Colonic mucosa (tissue), 4 donors: ENCODE measurements around the gene PCGF2. TPM values are rescaled to one million over a fixed set of nuclear protein-coding genes. Genes with fewer than 3 reads are reported as not detected.

ENCODE experiments used
- DNase-seq: peaks from one replicate; pipeline ENCODE4 v3.0.0-alpha.2; 2020
- H3K27ac ChIP-seq: fragments of 200-600 bp; one replicate; pipeline ENCODE4 v1.8.0; 2021
- H3K27me3 ChIP-seq: fragments of 200-600 bp; one replicate; pipeline ENCODE4 v1.8.0; 2021
- H3K36me3 ChIP-seq: fragments of 200-600 bp; one replicate; pipeline ENCODE4 v1.8.0; 2021
- H3K4me1 ChIP-seq: fragments of 200-600 bp; one replicate; pipeline ENCODE4 v1.8.0; 2021; ENCODE audit warnings: mild to moderate bottlenecking
- H3K4me3 ChIP-seq: fragments of 200-600 bp; one replicate; pipeline ENCODE4 v1.8.0; 2021
- H3K9ac ChIP-seq, 2 donors: one replicate each; pipeline ENCODE4 v1.7.0; 2013; ENCODE audit warnings: control low read depth in 2 of 2, low read depth in 2 of 2, low read length in 2 of 2
- H3K9me3 ChIP-seq: fragments of 200-600 bp; one replicate; pipeline ENCODE4 v1.8.0; 2021
- intact Hi-C: fragments of 100-400 bp; cut with DNase I; formaldehyde crosslinking; loops from one replicate; pipeline ENCODE4 v1.14.1; 2022
- total RNA-seq, 2 donors: library from RNA; stranded (reverse); fragmentation: NEBNext Ultra II Directional in 1 of 2; extraction: Animal tissue kit (Norgen Biotek cat#: 25700) in 1 of 2; gene quantifications; one replicate each; pipeline ENCODE4 v1.2.1, GENCODE V29; 2021
- TF ChIP-seq, protein P1 (sequence below): fragments of 200-600 bp; IDR thresholded peaks from one replicate; pipeline ENCODE4 v1.8.0; 2022; ENCODE audit warnings: antibody characterized with exemption, mild to moderate bottlenecking
- donor health status: healthy.
- donor health status: DM: no; HTN: no; CAD: no.
- donor health status: DM: no; HTN: no; CAD: no.

Gene PCGF2
- total RNA-seq, 2 donors from 2014 or later, result 27.2 to 45.5 TPM

DNA sequence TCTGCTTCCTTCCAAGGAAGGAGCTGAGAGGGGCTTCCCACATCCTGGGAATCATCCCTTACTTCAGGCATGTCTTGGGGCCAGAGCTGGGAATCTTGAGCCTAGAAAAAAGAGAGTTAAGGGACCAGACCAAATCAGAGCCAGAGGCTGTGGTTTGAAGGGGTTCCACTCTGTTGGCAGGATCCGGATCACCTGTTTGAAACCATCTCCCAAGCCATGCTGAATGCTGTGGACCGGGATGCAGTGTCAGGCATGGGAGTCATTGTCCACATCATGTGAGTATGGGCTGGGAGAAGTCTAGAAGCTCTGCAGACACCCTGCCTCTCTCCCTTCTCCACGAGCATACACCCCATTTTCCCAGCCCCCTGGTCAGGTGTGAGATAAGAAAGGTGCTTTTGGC, 14.1 kb upstream of the PCGF2 start:
- no peaks in the 10 kb centered on the region for H3K4me1 ChIP-seq
- H3K9me3 ChIP-seq, result no peaks in the 10 kb centered on the region
- H3K36me3 ChIP-seq, result no peaks in the 10 kb centered on the region
- no peak overlapping the region for H3K9ac ChIP-seq
- intact Hi-C loops, result no loop called here
- H3K4me3 ChIP-seq, result no peak overlapping the region
- no peak for DNase-seq
- H3K27ac ChIP-seq, result no peak overlapping the region
- TF ChIP-seq, protein P1, sequence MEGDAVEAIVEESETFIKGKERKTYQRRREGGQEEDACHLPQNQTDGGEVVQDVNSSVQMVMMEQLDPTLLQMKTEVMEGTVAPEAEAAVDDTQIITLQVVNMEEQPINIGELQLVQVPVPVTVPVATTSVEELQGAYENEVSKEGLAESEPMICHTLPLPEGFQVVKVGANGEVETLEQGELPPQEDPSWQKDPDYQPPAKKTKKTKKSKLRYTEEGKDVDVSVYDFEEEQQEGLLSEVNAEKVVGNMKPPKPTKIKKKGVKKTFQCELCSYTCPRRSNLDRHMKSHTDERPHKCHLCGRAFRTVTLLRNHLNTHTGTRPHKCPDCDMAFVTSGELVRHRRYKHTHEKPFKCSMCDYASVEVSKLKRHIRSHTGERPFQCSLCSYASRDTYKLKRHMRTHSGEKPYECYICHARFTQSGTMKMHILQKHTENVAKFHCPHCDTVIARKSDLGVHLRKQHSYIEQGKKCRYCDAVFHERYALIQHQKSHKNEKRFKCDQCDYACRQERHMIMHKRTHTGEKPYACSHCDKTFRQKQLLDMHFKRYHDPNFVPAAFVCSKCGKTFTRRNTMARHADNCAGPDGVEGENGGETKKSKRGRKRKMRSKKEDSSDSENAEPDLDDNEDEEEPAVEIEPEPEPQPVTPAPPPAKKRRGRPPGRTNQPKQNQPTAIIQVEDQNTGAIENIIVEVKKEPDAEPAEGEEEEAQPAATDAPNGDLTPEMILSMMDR, result no peak
- no peaks in the 10 kb centered on the region for H3K27me3 ChIP-seq

DNA sequence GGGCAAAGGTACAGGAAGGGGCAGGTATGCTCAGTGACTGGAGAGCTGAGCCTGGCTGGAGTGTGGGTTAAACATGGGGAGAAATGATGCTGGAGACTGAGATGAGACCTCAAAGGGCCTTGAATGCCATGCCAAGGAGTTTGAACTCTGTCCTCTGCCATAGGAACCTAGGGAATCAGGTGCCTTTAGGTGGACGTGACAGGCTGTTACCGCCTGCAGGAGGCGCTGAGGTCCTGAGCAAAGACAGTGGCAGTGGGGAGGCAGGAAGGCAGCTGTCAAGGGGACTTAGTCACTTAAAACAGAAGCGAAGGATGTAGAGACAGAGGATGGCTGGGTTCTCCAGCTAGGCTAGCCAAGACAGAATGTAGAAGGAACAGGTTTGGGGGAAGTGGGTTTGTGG, 13.5 kb upstream of the PCGF2 start:
- Histone ChIP-seq H3K27ac (no peak overlapping the region), H3K27me3 (no peaks in the 10 kb centered on the region), H3K4me1 (no peaks in the 10 kb centered on the region), H3K4me3 (no peak overlapping the region), H3K36me3 (peaks cover under 1% of the 10 kb centered on the region), H3K9ac (no peak overlapping the region), H3K9me3 (no peaks in the 10 kb centered on the region)
- DNase-seq, result peak; percentile 22
- TF ChIP-seq, protein P1, result no peak
- intact Hi-C loops, result no loop called here

DNA sequence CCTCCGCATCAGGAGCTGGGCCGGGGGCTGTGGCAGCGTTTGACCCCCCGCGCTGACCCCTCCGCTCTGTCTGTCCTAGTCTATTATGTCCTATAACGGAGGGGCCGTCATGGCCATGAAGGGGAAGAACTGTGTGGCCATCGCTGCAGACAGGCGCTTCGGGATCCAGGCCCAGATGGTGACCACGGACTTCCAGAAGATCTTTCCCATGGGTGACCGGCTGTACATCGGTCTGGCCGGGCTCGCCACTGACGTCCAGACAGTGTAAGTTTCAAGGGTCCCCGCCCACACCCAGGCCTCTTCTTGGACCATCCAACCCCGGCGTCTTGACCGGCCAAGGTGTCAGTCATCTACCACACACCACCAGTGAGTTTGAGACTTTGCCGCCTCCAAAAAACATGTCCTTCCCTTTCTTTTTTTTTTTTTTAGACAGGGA, 5.0 kb upstream of the PCGF2 start:
- peak overlapping the region; percentile 93 to 95 for H3K9ac ChIP-seq
- H3K27ac ChIP-seq, result peak overlapping the region; percentile 67
- peaks cover 15% of the 10 kb centered on the region for H3K4me1 ChIP-seq
- TF ChIP-seq, protein P1, result no peak
- peak; percentile 29 for DNase-seq
- intact Hi-C loops, result no loop called here
- no peaks in the 10 kb centered on the region for H3K9me3 ChIP-seq
- H3K4me3 ChIP-seq, result peak overlapping the region; percentile 80
- peaks cover 10% of the 10 kb centered on the region for H3K36me3 ChIP-seq
- no peaks in the 10 kb centered on the region for H3K27me3 ChIP-seq

DNA sequence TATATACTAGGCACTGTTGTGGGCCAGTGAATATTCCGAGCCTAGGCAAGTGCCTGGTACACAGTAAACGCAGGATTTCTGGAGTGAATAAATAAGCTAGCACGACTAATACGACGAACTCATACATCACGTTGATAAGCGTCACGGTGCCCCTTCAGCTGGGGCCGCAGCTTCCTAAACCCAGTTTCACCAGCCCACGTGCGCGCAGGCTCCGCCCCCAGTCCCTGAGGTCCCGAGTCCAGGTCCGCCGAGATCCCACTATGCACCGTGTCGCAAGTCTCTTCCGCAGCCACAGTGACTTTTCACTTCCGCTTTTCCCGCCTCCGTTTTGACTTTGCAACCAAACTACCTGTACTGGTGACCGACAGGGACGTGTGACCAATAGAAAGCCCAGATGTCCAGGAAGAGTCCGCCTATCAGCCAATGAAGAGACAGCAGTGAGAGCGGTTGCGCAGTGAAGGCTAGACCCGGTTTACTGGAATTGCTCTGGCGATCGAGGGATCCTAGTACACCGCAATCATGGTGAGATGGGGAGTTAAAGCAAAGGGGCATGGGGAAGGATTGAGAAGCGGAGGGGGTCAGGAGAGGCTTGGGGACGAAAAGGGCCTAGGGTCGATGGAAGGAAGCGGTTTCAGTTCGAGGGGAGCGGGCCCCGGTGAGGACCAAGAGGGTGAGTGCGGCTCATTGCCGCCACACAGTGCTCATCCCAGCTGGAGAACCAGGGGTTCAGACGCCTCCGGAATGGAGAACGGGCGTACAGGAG, 4.4 kb upstream of the PCGF2 start, which contains the start of gene PSMB3:
Gene PSMB3 (plus strand): TSS at position 434 of the 763 bp plus-strand sequence. CDS start 86 bp downstream, at position 520.
- TF ChIP-seq, protein P1, result no peak
- Histone ChIP-seq H3K27ac (peak within 1 kb of the TSS; percentile 86), H3K9ac (peak within 1 kb of the TSS; percentile 93 to 95), H3K4me3 (peak within 1 kb of the TSS; percentile 80), H3K9me3 (no peaks in the 10 kb centered on the region), H3K4me1 (peaks cover 15% of the 10 kb centered on the region), H3K27me3 (no peaks in the 10 kb centered on the region), H3K36me3 (peaks cover 10% of the 10 kb centered on the region)
- intact Hi-C loops, result no loop called here
- peak; percentile 99 for DNase-seq

DNA sequence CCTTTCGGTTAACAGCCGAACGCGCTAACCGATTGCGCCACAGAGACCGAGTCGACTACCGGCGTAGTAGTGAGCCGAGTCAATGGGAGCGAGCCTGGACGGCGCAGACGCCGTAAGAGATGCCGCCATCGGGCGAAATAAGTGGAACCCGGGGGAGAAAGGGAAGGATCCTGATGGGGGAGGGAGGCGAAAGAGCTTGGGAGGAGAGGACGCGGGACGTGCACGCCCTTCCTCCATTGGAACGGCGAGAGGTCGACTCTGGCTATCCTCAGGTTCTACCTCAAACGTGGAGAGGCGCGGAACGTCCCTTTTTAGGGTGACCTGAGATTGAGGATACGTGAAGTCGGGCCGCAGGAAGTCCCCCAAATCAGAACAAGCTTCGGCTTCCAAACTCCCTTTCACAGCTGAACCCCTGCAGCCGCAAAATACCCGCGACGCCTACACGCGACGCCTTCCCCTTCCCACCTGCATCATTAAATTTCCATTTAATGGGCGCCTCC, 3.7 kb upstream of the PCGF2 start:
- Histone ChIP-seq H3K9ac (peak overlapping the region; percentile 76 to 93), H3K4me1 (peaks cover 15% of the 10 kb centered on the region), H3K27me3 (no peaks in the 10 kb centered on the region), H3K36me3 (peaks cover 10% of the 10 kb centered on the region), H3K27ac (peak overlapping the region; percentile 86), H3K9me3 (no peaks in the 10 kb centered on the region), H3K4me3 (peak overlapping the region; percentile 80)
- TF ChIP-seq, protein P1, result no peak
- intact Hi-C loops, result no loop called here
- DNase-seq, result peak; percentile 87
